Calu3 (cell line): ENCODE measurements around the gene WDR37. TPM values are rescaled to one million over a fixed set of nuclear protein-coding genes. Genes with fewer than 3 reads are reported as not detected.
"Not testable (repeated sequence)": the region's sequence is repeated elsewhere in the genome, so short reads cannot be mapped to it uniquely, and the experiment has no call there.

Source experiments
- BruUV-seq: library from RNA; stranded (reverse); fragments of 400-500 nt; replicated peaks from 2 replicates; lab custom pipeline; 2021; lab: Mats Ljungman, UMichigan
- CTCF ChIA-PET: fragments of 300-600 bp; sonication (Branson Sonifier 250); formaldehyde crosslinking; loops from one replicate; lab custom pipeline; 2022; ENCODE audit warnings: antibody characterized with exemption; lab: Charles Lee
- DNase-seq: peaks from one replicate; pipeline ENCODE4 v3.0.0; 2022
- H3K27ac Mint-ChIP-seq: one replicate; pipeline ENCODE4 v1.8.0; 2022; ENCODE audit warnings: mixed read lengths; ENCODE audit not compliant: unreplicated experiment
- H3K27me3 Mint-ChIP-seq: one replicate; pipeline ENCODE4 v1.8.0; 2022; ENCODE audit warnings: mixed read lengths; ENCODE audit not compliant: unreplicated experiment
- H3K36me3 Mint-ChIP-seq: one replicate; pipeline ENCODE4 v1.8.0; 2022; ENCODE audit warnings: mild to moderate bottlenecking, moderate library complexity, mixed read lengths; ENCODE audit not compliant: insufficient read depth, unreplicated experiment
- H3K4me1 Mint-ChIP-seq: one replicate; pipeline ENCODE4 v1.8.0; 2022; ENCODE audit warnings: mild to moderate bottlenecking, low read depth, mixed read lengths; ENCODE audit not compliant: unreplicated experiment
- H3K4me3 Mint-ChIP-seq: one replicate; pipeline ENCODE4 v1.8.0; 2022; ENCODE audit warnings: mild to moderate bottlenecking, low read depth, moderate library complexity, mixed read lengths; ENCODE audit not compliant: unreplicated experiment
- H3K9me3 Mint-ChIP-seq: one replicate; pipeline ENCODE4 v1.8.0; 2022; ENCODE audit warnings: low read depth, mixed read lengths; ENCODE audit not compliant: unreplicated experiment
- CTCF ChIP-seq: fragments of 200-600 bp; IDR thresholded peaks from one replicate; pipeline ENCODE4 v1.8.0; 2022; ENCODE audit warnings: antibody characterized with exemption; ENCODE audit not compliant: unreplicated experiment
- intact Hi-C: fragments of 100-400 bp; cut with micrococcal nuclease; formaldehyde crosslinking; loops from one replicate; pipeline ENCODE4 v1.10.0; 2022; ENCODE audit not compliant: unreplicated experiment
- total RNA-seq: library from RNA; stranded (reverse); gene quantifications from 2 replicates; pipeline ENCODE4 v1.2.3, GENCODE V29; 2022

WDR37 gene
- total RNA-seq, 1 experiment from 2014 or later, result 17.8 TPM

GRCh38 chr10:1159131-1160061, 103.2 kb downstream of the WDR37 start:
- no peaks in the 10 kb centered on the region for H3K36me3 Mint-ChIP-seq
- no peaks in the 10 kb centered on the region for H3K9me3 Mint-ChIP-seq
- BruUV-seq, result no TSS peak
- H3K27ac Mint-ChIP-seq, result no peak overlapping the region
- no peak for TF ChIP-seq CTCF
- H3K4me1 Mint-ChIP-seq, result no peaks in the 10 kb centered on the region
- H3K27me3 Mint-ChIP-seq, result peaks cover 59% of the 10 kb centered on the region
- no peak for DNase-seq
- CTCF ChIA-PET, result no interaction called here
- intact Hi-C loops, result no loop called here
- H3K4me3 Mint-ChIP-seq, result no peak overlapping the region

GRCh38 chr10:1160561-1161314, 104.6 kb downstream of the WDR37 start:
- CTCF ChIA-PET, result interaction anchor here (0.8 kb wide), 1 partner anchor 1821 kb away, joined by 6 read pairs; no protein-coding TSS in a partner anchor
- H3K4me1 Mint-ChIP-seq, result no peaks in the 10 kb centered on the region
- no peak overlapping the region for H3K4me3 Mint-ChIP-seq
- BruUV-seq, result no TSS peak
- H3K27ac Mint-ChIP-seq, result no peak overlapping the region
- no peak for TF ChIP-seq CTCF
- intact Hi-C loops, result no loop called here
- H3K27me3 Mint-ChIP-seq, result peaks cover 72% of the 10 kb centered on the region
- H3K36me3 Mint-ChIP-seq, result no peaks in the 10 kb centered on the region
- DNase-seq, result no peak
- no peaks in the 10 kb centered on the region for H3K9me3 Mint-ChIP-seq

GRCh38 chr10:1161315-1161673, 105.1 kb downstream of the WDR37 start:
- BruUV-seq, DNase-seq, H3K9me3 Mint-ChIP-seq, H3K36me3 Mint-ChIP-seq, H3K4me1 Mint-ChIP-seq, H3K27ac Mint-ChIP-seq, CTCF ChIA-PET, intact Hi-C loops, H3K4me3 Mint-ChIP-seq: not testable (repeated sequence)
- H3K27me3 Mint-ChIP-seq, result peaks cover 78% of the 10 kb centered on the region

- BruUV-seq, result no TSS peak
- H3K27me3 Mint-ChIP-seq, result peaks cover 79% of the 10 kb centered on the region
- H3K4me3 Mint-ChIP-seq, result no peak overlapping the region
- H3K9me3 Mint-ChIP-seq, result no peaks in the 10 kb centered on the region
- CTCF ChIA-PET, result no interaction called here
- H3K36me3 Mint-ChIP-seq, result no peaks in the 10 kb centered on the region
- no peak for DNase-seq
- no peaks in the 10 kb centered on the region for H3K4me1 Mint-ChIP-seq
- intact Hi-C loops, result no loop called here
- H3K27ac Mint-ChIP-seq, result no peak overlapping the region
- no peak for TF ChIP-seq CTCF
These were observed 106.5 kb downstream of the WDR37 start for GRCh38 chr10:1162481-1163203.
